HEK293T (cell line): ENCODE results near the gene CAV3.

Source experiments
- BHLHE40 ChIP-seq: fragments of 450-650 bp; IDR thresholded peaks from 2 replicates; pipeline ENCODE4 v1.6.1; 2016; ENCODE audit warnings: mild to moderate bottlenecking, moderate library complexity, borderline replicate concordance
- ELF4 ChIP-seq: fragments of 450-650 bp; IDR thresholded peaks from 2 replicates; pipeline ENCODE4 v1.6.1; 2017; ENCODE audit warnings: antibody characterized with exemption
- FOXK2 ChIP-seq: fragments of 450-650 bp; IDR thresholded peaks from 2 replicates; pipeline ENCODE4 v1.6.1; 2016; ENCODE audit warnings: mild to moderate bottlenecking
- FOXM1 ChIP-seq: fragments of 450-650 bp; IDR thresholded peaks from 2 replicates; pipeline ENCODE4 v1.6.1; 2017; ENCODE audit warnings: mild to moderate bottlenecking, borderline replicate concordance
- LEF1 ChIP-seq: fragments of 450-650 bp; IDR thresholded peaks from 2 replicates; pipeline ENCODE4 v1.6.1; 2017; ENCODE audit warnings: mild to moderate bottlenecking, borderline replicate concordance
- NFRKB ChIP-seq: fragments of 450-650 bp; IDR thresholded peaks from 2 replicates; pipeline ENCODE4 v1.6.1; 2016; ENCODE audit warnings: mild to moderate bottlenecking, moderate library complexity
- PKNOX1 ChIP-seq: fragments of 450-650 bp; IDR thresholded peaks from 2 replicates; pipeline ENCODE4 v1.6.1; 2016
- SUZ12 ChIP-seq: fragments of 450-650 bp; IDR thresholded peaks from 2 replicates; pipeline ENCODE4 v1.6.1; 2016; ENCODE audit warnings: mild to moderate bottlenecking
- TARDBP ChIP-seq: fragments of 450-650 bp; IDR thresholded peaks from 2 replicates; pipeline ENCODE4 v1.6.1; 2016
- ZNF384 ChIP-seq: fragments of 450-650 bp; IDR thresholded peaks from 2 replicates; pipeline ENCODE4 v1.6.1; 2016

- TF ChIP-seq ZNF384 = no peak
- TF ChIP-seq TARDBP = no peak
- no peak for TF ChIP-seq NFRKB
- no peak for TF ChIP-seq LEF1
- TF ChIP-seq PKNOX1 = no peak
- no peak for TF ChIP-seq SUZ12
- TF ChIP-seq ELF4 = no peak
- no peak for TF ChIP-seq FOXM1
- TF ChIP-seq BHLHE40 = no peak
- TF ChIP-seq FOXK2 = no peak
These were observed 28.3 kb downstream of the CAV3 start for GRCh38 chr3:8761866-8762265.
